GM06990 (cell line): ENCODE measurements around the gene PSAT1.

Experiments
- DNase-seq: peaks from one replicate; pipeline ENCODE4 v3.0.0-alpha.2; 2011; ENCODE audit not compliant: insufficient read length; ENCODE audit errors: extremely low read depth
- H3K27me3 ChIP-seq: replicated peaks from 2 replicates; pipeline ENCODE4 v1.6.0; 2011; ENCODE audit warnings: low read length; ENCODE audit not compliant: control insufficient read depth, insufficient read depth
- H3K36me3 ChIP-seq: 2 replicates; pipeline ENCODE4 v1.5.1; 2011; ENCODE audit warnings: low read length; ENCODE audit not compliant: control insufficient read depth, insufficient read depth
- H3K4me3 ChIP-seq: replicated peaks from 2 replicates; pipeline ENCODE4 v1.5.1; 2011; ENCODE audit warnings: low read depth, mild to moderate bottlenecking, control low read depth, low read length
- TF ChIP-seq, protein P1 (sequence below): IDR thresholded peaks from 2 replicates; pipeline ENCODE4 v1.5.1; 2011; ENCODE audit warnings: low read length, control low read depth, mild to moderate bottlenecking, inconsistent platforms; ENCODE audit not compliant: insufficient read depth, poor library complexity, severe bottlenecking

PSAT1 gene

GRCh38 chr9:78321505-78321904 lies 24.6 kb downstream of the PSAT1 start:
- no peak overlapping the region for H3K4me3 ChIP-seq
- H3K27me3 ChIP-seq: no peaks in the 10 kb centered on the region
- TF ChIP-seq, protein P1, sequence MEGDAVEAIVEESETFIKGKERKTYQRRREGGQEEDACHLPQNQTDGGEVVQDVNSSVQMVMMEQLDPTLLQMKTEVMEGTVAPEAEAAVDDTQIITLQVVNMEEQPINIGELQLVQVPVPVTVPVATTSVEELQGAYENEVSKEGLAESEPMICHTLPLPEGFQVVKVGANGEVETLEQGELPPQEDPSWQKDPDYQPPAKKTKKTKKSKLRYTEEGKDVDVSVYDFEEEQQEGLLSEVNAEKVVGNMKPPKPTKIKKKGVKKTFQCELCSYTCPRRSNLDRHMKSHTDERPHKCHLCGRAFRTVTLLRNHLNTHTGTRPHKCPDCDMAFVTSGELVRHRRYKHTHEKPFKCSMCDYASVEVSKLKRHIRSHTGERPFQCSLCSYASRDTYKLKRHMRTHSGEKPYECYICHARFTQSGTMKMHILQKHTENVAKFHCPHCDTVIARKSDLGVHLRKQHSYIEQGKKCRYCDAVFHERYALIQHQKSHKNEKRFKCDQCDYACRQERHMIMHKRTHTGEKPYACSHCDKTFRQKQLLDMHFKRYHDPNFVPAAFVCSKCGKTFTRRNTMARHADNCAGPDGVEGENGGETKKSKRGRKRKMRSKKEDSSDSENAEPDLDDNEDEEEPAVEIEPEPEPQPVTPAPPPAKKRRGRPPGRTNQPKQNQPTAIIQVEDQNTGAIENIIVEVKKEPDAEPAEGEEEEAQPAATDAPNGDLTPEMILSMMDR: no peak
- peaks cover 1% of the 10 kb centered on the region for H3K36me3 ChIP-seq
- DNase-seq: no peak

- no peaks in the 10 kb centered on the region; the same call in none of the 2 replicates for H3K36me3 ChIP-seq
- no peak overlapping the region for H3K4me3 ChIP-seq
- H3K27me3 ChIP-seq: no peaks in the 10 kb centered on the region
- TF ChIP-seq, protein P1: no peak
- no peak for DNase-seq
These were observed 27.2 kb downstream of the PSAT1 start for GRCh38 chr9:78324068-78324650.

DNA sequence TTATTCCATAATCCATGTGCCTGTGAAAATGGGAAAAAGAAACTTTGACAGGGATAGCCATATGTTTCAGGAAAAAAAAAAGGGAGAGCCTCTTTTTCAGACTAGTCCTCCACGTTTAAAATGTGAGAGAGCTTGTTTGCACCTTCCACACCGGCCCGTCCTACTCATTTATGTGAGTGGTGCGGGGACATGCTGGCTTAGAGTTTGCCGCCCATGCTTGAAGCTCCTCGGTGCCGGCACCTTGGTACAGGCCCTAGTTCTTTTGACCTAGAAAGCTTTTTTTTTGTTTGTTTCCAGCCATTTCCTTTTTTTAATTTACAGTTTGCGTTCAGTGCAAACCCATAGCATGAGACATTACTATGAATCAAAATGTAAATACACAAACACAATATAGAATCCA lies 27.8 kb downstream of the PSAT1 start:
- TF ChIP-seq, protein P1: no peak
- H3K4me3 ChIP-seq: no peak overlapping the region
- no peaks in the 10 kb centered on the region; the same call in none of the 2 replicates for H3K36me3 ChIP-seq
- no peak for DNase-seq
- H3K27me3 ChIP-seq: no peaks in the 10 kb centered on the region

- TF ChIP-seq, protein P1: no peak
- Histone ChIP-seq H3K36me3 (no peaks in the 10 kb centered on the region; the same call in none of the 2 replicates), H3K27me3 (no peaks in the 10 kb centered on the region), H3K4me3 (no peak overlapping the region)
- no peak for DNase-seq
These were observed 28.4 kb downstream of the PSAT1 start for GRCh38 chr9:78325343-78325742.

- DNase-seq: no peak
- Histone ChIP-seq H3K36me3 (no peaks in the 10 kb centered on the region; the same call in none of the 2 replicates), H3K27me3 (no peaks in the 10 kb centered on the region), H3K4me3 (no peak overlapping the region)
- TF ChIP-seq, protein P1: no peak
These were observed 29.0 kb downstream of the PSAT1 start for GRCh38 chr9:78325846-78326360.

DNA sequence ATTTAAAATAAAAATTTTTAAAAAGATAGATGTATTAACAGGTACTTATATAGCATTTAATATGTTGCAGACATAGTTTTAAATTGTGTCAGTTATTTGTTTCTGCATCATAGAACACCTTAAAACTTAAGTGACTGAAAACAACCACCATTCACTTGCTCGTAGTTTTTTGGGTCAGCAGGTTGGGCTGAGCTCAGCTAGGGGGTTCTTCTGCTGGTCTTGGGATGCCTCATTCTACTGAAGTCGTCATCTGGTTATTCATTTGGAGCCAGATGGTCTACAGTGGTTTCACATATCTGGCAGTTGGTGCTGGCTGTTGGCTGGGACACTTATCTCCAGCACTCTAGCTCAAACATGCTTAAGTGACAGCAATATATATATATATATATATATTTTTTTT lies 29.6 kb downstream of the PSAT1 start:
- H3K4me3 ChIP-seq: no peak overlapping the region
- TF ChIP-seq, protein P1: no peak
- H3K27me3 ChIP-seq: no peaks in the 10 kb centered on the region
- H3K36me3 ChIP-seq: no peaks in the 10 kb centered on the region; the same call in 1 of the 2 replicates
- DNase-seq: no peak
